ENCODE measurements around the gene OR6N1.

DNA sequence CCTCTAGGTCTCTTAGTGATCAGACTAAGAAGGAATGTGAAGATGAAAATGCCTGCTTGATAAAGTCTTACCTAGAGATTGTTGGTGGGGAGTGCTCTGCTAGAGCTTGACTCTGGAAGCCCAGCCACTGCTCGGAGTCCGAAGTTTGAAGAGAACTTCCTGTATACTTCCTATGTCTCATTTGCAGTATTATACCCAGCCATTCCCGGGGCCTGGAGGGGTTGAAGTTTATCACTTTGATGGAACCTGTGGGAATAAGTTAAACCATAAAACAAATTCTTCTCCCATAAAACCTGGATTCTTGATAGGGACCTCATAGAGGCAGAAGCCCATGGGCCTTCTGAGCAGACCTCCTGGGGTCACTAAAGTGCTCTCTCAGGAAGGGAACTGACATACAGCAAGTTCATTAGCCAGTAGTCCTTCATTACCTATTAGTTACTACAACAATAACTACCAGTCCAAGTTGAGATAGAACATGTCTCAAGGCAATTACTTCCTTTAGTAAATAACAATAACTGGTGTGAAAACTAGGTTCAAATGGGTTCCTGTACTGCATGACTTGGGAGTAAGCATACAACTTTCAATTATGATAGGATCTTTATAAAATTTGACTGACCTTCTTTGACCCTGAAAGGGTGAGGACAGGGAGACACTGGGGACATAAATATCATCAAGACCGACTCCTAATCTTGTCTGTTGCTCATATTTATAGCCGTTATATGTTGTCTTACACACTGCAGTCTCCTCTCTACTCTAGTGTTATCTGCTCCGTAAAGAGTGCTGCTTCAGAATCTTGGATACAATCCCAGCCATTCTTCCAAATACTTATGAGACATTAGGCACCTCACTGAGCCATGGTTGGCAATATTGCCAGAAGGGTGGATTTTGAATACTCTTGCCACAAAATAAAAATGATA, at the start of gene OR6N1:
- TF ChIP-seq, protein P1, sequence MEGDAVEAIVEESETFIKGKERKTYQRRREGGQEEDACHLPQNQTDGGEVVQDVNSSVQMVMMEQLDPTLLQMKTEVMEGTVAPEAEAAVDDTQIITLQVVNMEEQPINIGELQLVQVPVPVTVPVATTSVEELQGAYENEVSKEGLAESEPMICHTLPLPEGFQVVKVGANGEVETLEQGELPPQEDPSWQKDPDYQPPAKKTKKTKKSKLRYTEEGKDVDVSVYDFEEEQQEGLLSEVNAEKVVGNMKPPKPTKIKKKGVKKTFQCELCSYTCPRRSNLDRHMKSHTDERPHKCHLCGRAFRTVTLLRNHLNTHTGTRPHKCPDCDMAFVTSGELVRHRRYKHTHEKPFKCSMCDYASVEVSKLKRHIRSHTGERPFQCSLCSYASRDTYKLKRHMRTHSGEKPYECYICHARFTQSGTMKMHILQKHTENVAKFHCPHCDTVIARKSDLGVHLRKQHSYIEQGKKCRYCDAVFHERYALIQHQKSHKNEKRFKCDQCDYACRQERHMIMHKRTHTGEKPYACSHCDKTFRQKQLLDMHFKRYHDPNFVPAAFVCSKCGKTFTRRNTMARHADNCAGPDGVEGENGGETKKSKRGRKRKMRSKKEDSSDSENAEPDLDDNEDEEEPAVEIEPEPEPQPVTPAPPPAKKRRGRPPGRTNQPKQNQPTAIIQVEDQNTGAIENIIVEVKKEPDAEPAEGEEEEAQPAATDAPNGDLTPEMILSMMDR (IDR thresholded peaks at IDR 0.05) = no peak
- TF ChIP-seq POLR2A (IDR thresholded peaks at IDR 0.05) (no peak), EP300 (IDR thresholded peaks at IDR 0.05) (no peak)

Data from tibial nerve (tissue), 4 donors.